ENCODE measurements around the gene RPL10A.
A peak's percentile ranks its signal among the peaks of the same experiment; 100 is the strongest.

Gene RPL10A

DNA sequence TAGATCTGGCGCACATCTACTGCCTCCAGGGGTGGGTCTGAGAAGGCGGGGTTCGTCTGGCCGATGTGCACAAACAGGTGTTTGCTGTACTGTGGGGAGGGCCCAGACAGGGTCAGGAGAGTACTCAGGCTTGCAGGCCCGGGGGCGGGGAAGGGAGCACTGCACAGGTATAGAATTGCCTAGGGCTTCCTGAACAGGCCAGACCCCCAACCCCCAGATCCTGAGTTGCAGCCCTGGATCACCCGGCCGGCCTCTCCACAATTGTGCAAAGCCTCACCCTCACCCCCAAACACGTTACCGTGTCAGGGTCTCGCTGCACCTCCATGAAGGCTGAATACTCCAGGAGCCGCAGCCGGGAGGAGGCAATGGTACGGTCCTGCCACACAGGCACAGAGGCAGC lies 7.8 kb downstream of the RPL10A start:
- peak; percentile 15 for DNase-seq

DNA sequence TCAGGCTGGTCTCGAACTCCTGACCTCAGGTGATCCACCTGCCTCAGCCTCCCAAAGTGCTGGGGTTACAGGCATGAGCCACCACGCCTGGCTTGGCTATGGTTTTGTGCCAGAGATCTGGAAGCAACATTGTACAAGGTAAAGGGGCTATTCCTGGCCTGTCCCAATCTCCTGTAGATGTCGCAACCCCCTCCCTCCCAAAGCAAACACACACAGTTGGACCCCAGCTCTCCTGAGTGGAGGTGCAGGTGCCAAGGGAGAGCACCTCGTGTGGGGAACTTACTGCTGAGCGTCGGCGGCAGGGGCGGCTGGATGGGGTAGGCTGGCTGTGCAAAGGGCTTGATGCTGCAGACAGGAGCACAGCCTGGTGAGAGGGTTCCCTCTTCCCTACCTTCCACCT lies 8.8 kb downstream of the RPL10A start:
- no peak for DNase-seq

DNA sequence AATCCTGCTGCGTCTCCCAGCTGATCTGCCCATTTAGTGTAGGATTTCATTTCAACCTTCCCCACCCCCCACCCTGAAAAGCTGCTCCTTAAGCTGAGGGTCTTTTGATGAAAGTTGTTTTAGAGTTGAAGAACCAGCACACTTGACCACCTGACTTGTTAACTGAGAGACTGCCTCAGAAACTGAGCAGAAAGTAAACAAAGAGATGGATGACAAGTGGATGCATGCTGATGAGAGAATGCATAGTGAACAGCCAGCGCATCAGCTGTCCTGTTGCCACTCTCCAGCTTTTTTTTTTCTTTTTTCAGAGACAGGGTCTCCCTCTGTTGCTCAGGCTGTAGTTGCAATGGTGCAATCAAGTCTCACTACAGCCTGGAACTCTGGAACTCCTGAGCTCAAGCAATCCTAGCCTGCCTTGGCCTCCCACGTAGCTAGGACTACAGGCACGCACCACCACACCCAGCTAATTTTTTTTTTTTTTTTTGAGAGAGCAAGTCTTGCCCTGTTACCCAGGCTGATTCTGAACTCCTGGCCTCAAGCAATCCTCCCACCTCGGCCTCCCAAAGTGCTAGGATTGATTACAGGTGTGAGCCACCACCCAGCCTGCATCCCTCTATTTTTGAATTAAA lies 9.5 kb downstream of the RPL10A start:
- DNase-seq: no peak

DNA sequence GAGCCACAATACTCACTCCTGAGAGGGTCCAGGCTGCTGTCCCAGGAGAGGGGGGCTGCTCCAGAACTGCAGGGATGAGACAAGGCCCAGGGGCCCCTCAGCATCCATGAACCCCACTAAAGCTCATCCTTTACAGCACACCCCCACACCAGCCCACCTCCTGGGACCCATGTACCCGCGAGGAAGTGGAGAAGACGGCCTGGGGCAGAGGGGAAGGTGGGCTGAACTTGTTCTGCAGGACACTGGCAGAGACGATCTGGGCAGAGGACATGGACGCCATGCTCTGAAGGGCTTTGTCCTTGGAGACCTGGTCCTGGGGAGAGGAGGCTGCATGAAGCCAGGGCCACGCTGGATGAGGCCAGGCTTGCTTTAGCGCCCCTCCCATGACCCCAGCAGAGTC lies 10.1 kb downstream of the RPL10A start:
- DNase-seq: no peak

DNA sequence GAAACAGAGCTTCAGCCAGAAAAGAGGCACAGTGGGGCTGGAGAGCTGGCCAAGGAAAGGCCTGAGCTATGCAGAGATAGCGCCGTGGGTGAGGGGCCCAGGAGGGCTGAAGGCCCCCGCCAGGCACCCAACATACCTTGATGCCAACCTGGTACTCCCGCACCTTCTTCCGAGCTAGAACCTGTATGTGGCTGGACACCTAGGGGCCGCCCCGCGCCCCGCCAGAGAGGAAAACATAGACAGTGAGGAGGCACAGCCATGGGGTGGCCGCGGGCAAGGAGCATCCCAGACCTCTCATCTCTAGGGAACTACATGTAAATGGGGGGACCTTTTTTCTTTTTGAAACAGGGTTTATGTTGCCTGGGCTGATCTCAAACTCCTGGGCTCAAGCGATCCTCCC lies 12.0 kb downstream of the RPL10A start:
- DNase-seq: no peak

DNA sequence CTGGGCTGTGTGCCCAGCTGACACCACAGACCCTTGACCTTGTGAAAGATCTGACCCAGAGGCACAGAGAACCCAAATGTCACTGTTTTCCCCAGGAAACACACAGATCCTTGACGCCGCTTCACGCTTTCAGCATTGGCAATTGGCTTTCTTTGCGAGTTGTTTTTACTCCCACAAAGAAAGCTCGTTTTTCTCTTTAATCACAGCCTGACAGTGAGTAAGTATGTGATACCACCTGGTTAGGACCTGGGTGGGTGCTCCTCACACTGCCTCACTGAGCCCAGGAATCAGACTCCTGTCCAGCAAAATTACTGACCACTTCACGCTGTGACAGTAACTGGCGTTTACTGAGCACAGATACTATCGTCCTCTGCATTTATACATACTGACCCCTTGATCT lies 13.0 kb downstream of the RPL10A start:
- no peak for DNase-seq

DNA sequence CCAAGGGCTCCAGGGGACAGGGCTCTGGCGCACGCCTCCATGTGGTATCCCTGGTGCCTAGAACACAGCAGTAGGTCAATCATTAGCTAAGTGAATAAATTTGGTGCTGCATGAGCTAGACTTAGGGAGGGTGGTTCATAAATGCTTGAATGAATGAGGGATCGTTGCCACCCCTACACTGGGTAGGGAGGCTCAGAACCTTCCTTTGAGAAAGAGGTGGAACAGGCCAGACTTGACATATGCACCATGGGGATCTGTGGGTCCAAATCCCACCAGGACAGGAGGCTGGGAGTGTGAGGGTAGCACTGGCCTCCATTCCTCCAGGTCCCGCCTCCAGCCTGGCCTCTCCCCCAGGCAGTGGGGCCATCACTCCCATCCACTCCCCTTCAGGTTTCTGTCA lies 14.9 kb downstream of the RPL10A start:
- no peak for DNase-seq

DNA sequence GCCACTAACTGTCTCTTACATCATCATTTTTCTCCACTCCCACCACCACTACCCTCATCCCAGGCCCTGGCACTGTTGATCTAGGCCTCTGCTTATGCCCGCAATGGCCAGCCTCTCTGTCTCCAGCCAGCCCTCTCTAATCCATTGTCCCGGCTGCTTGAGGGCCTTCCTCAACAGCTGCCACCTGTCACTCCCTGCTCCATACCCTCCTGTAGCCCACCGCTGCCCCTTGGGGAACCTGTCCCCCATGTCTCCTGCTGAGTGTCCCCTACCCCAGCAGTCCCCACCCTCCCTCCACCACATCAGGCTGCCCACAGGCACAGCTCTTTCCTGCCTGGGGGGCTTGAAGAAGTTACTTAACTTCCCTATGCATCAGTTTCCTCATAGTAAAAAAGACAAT lies 15.3 kb downstream of the RPL10A start:
- DNase-seq: no peak

DNA sequence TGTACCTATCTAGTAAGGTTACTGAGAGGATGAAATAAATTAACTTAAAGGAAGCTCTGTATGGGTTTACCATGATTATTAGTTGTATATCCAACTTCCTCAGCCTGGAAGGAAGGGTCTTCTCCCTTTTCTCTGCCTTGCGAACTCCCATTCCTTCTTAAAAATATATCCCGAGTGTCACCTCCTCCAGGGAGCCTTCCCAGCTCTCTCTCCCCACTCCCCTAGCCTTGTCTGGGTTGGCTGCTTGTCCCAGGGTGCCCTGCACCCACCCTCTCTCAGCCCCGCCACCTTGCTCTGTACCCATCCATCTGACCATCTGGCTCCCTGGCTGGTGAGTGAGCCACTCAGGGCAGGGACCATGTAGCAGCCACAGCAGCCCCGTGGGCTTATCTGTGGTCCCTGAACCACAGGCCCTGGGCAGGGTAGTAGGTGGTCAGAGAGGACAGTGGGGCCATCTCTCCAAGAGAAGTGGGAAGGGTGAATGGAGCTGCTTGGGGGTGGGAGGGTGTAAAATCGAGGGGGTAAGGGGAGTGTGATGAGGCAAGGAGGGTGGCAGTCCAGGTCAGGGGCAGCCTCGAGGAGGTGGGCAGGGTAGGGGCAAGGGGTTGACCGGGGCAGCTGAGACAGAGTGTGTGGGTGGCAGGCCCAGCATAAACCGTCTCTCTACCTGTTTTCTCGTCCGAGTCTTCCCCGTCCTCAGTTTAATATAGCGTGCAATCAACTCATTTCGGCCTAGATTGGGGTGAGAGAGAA lies 15.9 kb downstream of the RPL10A start:
- no peak for DNase-seq

DNA sequence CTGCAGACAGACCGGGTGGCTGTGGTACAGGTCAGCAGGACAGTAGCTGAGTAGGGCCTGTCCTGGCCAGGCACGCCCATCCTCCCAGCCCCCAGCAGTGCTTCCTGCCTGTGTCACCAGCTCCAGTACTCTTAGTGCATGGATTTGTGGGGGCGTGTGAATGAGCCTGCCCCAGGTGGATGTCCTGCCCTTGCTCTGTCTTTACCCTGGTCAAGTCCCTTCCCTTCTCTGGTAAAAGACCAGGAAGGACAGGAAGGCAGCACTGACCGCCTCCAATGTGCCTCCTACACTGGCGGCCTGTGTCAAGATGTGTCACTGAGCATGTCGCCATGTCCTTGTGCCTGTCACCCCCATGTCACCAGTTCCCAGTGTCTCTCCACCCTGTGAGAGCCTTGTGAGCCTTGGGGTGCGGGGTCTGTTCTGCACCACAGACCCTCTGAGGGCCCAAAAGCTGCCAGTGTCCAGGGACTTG lies 16.8 kb downstream of the RPL10A start:
- DNase-seq: no peak

DNA sequence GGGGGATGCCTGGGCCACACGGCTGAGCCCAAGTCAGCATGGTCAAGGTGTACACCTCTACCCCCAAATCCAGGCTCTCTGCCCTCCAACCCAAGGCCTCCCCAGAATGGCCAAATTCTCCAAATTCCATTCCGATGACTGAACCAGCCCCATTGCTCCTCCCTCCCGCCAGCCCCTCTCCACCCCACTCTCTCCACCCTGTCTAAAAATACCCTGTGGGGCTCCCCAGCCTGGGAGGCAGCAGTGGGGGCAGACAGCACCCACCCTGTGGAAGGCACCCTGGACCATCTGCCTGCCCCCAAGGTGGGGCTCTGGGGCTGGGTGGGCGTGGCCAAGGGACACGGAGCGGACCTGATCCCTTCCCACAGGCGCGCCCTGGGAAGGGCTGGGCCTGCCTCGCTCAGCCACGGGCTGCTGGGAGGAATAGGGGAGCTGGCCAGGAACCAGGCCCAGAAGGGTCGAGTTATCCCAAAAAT lies 17.2 kb downstream of the RPL10A start:
- DNase-seq: no peak

DNA sequence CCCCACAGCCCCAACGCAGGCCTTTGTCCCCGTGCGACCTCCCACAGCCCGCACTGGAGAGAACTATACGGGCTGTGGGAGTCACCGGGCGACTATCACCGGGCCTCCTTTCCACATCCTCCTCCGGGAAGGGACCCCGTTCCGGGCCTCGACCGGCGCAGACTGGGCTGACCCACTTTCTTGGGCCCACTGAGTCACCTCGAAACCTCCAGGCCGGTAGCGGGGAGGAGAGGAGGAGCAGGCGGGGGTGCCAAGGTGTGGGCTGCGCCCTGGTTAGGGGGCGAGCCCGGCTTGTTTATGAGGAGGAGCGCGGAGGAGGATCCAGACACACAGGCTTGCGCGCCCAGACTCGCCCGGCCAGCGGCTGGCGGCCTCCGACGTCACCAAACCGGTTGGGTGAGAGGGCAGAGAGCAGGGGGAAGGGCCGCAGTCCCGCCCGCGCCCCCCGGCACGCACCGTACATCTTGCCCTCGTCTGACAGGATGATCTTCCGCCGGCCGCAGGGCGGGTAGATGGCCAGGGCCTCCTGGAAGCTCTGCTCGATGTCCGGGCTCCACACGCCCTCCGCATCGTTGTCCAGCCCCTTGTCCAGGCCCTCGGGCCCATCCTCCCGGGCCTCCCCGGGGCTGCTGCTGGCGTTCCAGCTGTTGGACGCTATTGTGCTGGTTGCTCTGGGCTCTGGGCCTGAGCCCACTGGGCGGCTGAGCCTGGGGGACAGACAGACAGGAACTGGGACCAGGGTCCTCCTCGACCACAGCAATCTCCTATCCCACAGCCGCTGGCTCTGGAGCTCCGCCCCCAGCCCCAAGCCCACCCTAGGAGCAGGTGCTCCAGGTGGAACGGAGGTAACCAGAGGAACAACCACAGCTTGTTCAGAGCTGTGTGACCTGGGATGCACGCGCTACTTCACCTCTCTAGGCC lies 18.1 kb downstream of the RPL10A start:
- DNase-seq: no peak

DNA sequence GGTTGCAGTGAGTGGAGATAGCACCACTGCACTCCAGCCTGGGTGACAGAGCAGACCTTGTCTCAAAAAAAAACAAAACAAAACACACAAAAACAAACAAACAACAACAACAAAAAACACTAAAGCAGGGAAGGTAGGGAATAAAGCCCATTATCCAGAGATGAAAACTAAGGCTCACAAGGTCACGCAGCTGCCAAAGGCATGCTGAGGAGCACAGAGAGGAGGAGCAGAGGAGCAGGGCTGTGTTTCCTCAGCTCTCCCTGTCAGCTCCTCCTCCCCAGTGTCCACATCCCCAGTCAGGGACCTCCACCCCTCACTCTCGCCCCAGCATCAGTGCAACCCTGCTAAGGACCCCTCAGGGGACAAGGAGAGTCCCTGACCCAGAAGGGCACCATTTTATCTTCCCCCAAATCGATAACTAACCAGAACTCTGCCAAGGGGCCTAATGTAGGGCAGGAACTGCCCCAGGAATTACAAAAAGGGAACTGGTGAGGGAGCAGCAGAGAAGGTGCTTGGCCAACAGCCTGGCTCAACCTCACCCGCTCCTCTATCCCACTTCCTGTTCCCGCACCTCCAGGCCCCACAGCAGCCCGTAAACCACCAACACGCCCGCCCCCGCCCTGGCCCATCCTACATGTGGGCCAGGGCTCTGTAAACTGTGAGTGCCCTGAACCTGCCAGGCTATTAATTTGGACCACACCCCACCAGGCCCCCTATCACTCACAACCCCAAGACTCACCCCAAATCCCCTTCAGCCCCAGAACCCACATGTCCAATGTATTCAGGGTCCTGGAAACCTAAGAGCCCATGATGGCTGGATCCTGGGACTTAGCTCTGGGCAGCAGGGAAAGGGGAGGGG lies 19.7 kb downstream of the RPL10A start:
- no peak for DNase-seq

DNA sequence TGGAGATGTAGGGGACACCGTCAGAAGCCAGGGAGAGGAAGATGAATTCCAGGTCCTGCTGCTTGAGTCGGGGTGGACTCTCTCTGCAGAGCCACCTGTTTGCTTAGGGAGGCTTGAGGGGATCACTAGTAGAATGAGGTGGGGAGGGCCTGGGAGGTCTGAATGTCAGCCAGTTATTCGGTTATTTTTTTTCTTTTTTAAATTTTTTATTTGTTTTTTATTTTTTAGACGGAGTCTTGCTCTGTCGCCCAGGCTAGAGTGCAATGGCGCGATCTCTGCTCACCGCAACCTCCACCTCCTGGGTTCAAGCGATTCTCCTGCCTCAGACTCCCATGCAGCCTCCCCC lies 20.3 kb downstream of the RPL10A start:
- no peak for DNase-seq

DNA sequence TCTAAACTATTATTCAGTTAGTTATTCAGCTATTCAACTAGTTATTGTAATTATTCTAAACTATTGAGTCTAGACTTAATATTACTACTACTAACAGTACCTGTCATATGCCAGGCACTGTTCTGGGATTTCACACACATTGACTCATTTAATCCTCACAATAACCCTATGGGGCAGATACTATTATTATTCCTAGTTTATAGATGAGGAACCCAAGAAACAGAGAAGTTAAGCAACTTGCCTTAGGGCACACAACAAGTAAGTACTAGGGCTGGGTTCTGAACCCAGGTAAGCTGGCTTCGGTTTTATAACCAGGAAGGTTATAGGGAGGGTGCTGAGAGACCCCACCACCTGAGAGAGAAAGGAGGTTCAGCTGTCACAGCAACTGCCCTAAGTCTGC lies 20.9 kb downstream of the RPL10A start:
- DNase-seq: no peak

DNA sequence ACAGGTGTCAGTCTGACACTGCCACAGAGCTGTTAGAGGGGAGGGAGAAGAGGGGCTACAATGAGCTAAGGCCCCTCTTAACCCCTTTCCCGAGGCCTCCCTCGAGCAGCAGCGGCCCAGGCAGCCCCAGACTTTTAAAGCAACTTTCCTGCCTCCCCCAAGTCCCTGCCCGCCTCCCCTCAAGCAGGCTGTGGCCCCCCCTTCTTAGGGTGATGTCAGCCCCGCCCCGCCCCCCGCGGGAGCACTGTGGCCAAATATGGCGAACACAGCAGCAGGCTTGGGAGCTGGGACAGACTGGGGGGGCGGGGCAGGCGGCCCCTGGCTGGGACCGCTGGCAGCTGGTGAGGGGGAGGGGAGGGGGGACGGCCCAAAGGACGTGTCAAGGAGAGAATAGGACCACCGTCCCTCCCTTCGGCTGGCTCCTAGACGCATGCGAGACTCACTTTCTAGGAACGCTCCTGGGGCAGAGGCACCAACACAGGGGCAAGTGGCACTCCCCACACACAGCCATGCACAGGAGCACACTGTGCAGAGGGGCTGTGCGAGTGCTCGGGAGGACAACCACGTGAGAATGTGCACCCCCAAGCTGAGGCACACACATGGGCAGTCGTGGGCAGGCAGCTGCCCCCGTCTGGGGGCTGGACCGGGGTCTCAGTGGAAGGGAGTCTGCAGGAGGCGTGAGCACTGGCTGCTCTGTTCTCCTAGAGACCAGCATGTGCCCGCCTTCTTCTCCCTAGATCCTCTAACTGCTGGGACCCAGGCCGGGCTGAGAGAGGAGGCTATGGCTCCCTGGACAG lies 22.0 kb downstream of the RPL10A start:
- no peak for DNase-seq

DNA sequence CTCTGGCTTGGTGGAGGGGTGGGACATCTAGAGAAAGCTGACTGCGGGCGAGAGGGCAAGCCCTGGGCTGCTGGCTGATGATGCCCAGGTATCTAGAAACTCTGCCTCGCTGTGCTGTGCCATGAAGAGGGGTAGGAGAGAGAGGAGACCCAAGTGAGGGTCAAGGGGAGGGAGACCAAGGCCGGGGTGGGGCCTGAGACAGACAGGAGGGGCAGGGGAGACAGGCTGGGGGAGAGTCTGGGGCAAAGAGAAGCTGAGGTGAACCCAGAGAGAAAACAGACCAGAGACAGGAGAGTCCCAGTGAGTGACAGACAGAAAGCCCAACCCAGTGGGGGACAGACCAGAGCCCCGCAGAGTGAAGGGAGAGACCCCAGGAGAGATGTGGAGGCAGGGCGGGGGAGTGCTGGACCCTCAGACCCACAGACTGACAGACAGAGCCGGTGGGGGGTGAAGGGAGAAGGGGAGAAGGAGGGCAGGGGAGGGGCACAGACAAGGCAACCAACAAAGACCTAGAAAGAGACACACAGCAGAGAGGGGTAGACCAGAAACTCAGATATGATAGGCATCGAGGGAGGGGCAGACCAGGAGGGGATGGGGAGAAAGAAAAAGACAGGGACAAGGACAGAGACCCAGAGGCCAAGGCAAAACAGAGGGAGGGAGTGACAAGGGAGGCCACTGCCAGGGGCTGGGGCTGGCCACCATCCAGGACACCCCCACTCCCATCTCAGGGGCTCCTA lies 22.8 kb downstream of the RPL10A start:
- DNase-seq: no peak

DNA sequence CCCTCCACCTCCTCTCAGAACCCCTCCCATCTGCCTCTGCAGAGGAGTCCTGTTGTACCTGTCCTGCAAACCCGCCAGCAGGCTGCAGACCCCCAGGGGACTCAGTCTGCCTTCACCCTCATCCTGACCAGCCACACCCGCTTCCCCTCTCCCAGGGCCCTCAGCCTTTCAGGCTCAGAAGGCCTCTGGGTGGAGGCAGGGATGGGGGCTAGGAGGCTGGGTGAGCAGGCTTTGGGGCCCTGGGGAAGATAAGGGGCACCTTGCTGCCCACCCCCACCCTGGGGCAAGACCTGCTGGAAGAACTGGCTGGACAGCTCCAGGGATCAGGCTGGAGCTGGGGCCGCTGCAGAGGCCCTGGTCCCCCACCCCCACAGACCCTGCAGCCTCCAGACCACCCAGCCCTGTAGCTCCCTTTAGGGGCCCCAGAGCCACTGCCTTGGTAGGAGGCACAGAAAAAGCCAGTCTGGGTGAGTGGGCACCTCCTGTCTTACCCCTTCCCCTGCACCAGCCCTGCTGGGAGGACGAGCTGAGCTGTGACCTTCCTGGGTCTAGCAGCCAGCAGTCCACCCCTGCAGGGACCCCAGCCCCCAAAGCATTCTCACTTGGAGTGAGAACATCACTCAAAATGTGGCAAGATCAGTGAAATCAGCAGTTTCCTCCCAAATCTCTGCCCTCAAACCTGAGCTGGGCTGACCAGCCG lies 23.5 kb downstream of the RPL10A start:
- no peak for DNase-seq

DNA sequence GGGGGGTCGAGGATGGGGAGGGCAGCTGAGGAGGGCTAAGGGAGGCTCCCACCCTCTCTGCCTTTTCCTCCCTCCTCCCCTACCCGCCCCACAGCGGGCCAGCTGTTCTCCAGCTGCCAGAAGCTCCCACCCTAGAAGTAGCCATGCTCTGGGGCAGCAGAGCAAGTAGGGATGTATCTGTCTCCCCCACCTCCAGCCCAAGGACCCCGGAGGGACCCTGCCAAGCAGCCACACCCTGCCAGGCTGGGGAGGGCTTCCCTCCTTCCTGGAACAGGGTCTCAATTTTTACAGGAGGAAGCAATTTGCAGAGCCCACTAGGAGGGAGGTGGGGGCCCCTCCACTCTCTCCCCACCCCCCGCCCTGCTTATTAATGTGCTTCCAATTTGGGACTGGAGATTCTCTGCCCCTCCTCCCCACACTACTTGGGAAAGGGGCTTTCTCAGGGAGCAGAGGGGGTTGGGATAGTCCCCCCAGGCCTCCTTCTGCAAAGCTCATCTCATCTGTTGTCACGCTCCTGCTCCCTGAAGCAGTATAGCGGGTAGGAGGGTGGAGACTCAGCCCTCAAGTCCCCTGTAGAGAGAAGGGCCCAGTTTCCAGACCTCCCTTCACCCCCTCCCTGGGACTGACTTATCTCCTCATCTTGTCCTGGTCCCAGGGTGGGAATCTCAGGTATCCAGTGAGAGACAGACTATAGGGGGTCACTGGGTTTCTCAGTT lies 24.2 kb downstream of the RPL10A start:
- DNase-seq: no peak

DNA sequence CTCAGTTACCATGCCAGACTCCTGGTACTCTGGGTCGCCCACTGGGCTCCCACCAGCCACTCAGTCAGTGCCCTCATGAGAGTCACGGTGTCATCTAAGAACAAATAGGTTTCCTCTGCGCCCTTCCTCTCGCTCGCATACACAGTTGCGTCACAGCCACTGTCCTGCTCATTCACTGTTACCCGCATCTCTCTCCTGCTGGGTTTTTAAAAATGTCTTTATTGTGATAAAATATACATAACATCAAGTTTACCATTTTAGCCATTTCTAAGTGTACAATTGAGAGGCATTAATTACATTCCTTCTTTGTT lies 24.7 kb downstream of the RPL10A start:
- no peak for DNase-seq
